GM18909 (cell line): ENCODE measurements around the gene KIAA2012.

Source experiments
- ATAC-seq: cut with Tn5 transposase; IDR thresholded peaks from one replicate; pipeline ENCODE4 v1.9.1; 2021; ENCODE audit warnings: mild to moderate bottlenecking; ENCODE audit not compliant: unreplicated experiment, poor library complexity

KIAA2012 gene

DNA sequence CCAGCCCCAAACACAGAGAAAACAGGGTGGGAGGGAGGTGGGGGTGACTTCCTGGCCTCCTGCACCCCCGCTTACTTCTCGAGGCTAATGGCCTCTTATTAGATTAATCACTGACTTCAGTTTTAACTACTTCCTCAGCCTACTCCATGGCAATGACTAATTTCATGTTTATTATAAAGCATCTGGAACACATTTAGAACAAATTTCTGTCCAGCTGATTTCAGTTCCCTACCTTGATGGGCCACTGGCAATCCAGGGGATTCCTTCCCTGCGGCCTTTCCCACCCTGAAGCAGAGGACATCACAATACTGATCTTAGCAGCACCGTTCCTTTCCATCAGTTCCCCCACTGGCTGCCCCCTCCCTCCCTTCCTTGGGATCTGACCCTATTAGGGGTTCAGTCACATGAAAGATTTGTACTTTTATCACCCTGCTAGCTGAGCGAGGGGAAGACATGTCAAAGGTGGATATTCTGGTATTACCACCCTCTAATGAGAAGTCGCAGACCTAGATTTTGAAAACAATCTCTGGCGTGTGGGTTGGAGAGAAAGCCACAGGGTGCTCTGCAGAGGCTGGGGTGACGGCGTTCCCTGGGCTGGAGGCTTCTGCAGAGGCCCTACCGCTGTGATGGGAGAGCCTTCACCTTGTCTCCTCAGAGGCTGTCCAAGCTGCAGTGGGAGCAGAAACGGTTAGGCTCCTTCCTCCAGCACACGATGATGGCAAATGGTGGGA is 67.6 kb downstream of the KIAA2012 start:
- ATAC-seq: no peak

- no peak for ATAC-seq
Observed at GRCh38 chr2:202141329-202141947, 68.4 kb downstream of the KIAA2012 start.

DNA sequence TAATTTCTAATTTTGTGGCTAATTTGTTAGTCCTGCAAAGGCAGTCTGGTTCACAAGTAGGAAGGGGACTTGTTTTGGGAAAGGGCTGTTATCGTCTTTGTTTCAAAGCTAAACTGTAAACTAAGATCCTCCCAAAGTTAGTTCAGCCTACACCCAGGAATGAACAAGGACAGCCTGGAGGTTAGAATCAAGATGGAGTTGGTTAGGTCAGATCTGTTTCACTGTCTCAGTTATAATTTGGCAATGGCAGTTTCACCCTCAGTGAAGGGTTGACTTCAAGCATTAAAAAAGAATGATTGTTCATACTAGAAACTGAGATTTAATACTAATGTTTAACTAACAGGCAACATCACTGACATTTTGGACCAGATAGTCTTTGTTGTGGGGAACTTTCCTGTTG is 69.5 kb downstream of the KIAA2012 start:
- ATAC-seq: no peak

DNA sequence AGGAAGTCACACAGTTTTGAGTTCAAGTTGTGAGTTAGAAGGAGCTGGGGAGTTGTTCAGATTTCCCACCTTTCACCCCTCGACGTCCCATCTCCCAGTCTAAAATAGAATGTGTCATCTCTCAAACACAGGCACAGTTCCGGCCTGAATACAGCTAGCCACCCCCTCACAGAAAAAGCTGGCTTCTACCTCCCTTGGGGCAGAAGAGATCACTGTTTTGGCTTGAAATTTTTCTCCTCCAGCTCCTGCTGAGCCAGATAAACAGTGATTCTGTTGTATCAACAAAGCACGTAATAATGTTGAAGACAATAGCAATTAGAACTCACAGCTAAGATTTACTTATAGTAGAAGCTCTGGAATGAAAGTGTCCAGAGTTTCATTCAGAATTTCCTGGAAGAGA is 74.7 kb downstream of the KIAA2012 start:
- ATAC-seq: no peak

DNA sequence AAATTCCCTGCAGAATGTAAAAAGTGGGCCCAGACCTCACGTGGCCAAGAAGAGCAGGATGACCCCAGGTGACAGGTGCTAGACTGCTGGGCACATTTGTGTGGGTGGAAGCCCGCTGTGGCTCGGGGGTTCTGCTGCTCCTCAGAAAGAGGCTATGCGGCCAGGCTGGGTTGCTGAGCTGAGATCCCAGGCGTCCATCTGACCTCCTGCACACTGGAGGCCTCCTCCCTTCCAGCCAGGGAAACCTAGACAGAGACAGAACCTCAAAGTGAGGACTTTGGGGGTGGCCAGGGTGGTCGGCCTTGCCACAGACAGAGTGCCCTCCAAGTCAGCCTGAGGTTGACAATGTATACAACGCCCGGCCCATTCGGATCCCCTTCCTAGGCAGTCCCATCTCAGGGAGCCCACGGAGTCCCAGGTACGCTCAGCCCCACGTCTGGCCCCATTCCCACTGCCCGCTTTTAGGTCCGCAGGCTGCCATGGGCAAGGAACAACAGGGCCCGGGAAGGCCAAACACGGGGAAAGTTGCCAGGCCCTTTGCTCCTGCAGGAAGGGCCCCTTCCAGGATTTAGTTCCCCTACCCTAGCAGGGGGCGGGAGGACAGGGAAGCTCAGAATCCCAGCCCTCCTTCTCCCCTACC is 75.6 kb downstream of the KIAA2012 start:
- ATAC-seq: no peak

DNA sequence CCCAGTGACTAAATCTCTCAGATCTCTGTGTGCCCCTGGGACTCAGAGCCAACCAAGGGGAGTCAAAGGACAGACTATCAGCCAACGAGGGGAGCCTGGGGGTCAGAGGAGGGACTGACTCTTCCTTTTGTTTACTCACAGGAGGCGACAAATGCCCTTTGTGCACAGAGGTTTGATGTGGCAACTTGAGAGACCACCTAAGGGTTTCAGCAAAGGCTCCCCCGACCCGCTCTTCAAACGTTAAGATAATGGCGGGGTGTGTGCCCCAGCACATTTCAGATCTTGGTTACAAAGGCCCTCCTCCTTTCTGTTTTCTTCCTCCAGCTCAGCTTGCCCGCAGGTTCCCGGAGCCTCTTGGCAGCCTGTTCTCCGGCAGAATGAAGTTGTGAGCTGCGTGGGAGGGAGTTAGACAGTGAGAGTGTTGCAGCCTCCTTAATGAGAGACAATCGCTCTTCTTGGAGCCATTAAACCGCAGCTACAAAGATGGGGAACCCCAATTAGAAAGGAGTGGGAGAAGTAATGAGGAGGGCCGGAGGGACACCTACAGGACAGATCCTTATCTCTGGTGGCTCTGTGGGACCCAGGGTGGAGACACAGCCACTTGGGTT is 76.2 kb downstream of the KIAA2012 start:
- no peak for ATAC-seq

DNA sequence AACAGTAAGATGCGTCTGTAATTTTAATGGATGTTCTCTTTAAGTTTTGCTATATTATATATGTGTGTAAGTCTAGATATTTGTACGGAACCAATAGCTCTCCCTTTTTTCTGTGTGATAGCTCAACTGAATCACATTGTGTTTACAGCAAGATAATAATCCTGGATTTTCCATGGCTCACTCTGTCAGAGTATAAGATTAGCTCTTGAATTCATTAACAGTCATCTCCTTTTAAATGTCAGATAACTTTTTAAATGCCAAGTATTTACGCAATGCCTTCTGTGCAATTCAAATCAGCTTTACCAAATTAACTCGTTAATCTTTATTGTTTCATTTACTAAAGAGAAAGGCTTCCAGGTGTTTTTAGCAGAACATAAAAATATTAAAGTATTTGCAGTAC is 76.9 kb downstream of the KIAA2012 start:
- no peak for ATAC-seq

DNA sequence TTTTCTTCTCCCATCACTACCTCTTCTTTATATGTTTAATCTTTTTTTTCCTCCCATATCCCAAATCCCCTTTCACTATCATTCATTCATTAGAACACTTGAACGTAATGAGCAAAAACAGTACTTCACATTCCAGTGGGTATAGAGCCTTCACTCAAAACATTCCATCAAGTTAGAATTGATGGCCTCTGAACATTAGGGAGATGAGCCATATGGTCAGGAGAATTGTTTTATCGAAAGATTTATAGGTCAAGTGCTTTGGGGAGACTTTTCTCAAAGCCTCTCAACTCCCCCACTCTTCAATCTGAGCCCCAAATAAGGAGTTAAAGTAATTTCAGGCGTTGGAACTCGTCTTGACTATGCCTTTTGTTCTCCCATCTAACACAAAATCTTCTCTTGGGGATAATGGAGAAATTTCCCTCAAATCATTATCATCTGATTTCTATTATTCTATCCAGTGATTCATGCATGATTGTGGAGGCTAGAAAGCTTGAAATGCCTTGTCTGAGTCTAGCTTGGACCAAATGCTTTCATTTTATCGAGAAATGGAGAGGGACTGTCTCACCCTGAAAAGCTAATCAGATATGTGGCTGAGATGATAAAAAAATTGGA is 79.2 kb downstream of the KIAA2012 start:
- no peak for ATAC-seq

DNA sequence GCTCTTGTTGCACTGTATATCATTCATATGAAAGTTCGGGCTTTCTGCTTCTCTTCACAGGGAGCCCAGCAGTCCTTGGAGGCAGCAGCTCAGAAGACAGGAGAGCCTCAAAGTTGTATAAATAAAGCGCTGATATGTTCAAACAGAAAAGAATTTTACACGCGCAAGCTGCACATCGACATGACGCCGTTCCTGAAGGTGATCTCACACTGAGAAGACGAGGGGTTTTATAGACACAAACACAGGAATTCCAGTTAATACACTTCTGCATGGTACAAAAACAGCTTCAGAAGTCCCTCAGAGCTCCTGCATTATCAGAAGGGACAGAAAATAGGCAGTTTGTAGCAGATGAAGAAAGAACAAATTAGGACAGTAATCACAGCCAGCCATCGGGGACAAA is 81.6 kb downstream of the KIAA2012 start:
- no peak for ATAC-seq

DNA sequence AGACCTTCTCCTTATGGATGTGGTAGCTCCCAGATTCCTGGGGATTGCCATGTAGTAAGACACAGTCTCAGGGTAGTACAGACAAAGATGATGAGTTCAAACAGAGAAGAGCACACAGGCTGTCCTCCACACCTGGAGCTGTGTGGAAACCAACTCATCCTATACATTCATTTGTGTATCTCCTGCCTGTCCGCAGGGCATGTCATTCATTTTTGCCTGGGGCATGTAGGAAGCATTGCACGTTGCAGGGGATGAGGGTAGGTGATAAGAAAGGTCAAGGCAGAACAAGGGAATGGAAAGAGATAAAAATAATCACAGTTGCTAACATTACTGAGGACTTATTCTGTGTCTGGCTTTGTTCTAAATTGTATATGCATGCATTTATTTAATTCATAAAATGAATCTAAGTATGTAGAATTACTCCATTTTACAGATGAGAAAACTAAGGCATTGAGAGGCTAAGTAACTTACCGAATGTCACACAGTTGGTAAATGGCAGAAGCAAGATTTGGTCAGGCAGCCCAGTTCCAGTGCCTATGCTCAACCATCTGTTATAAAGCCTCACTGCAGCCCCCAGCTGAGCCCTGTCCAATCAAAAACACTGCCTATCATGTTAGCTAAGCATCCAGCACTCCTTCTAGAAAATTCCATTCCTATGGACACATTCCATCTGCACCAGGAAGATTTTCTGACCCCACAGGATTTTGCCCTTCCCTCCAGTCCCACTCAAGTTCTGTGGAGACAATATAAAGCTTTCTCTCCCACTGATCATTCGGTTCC is 84.3 kb downstream of the KIAA2012 start:
- no peak for ATAC-seq

DNA sequence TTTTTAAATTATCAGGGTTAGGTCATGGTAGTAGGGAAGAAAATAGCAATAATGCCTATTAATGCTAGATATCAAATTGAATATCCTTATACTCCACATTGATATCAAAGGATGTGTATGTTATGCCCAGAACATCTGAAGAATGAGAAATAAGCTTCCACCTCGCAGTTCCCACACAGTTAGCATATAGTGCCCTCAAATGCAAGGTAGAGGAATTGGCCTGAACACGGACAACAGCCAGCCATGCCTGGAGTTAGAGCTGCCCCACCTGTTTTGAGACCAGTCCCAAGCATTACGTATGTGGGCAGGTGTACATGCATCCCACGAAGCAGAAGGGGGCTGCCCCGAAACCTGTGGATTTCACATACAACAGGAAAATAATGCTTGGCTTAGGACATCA is 85.7 kb downstream of the KIAA2012 start:
- ATAC-seq: no peak

- no peak for ATAC-seq
Observed at GRCh38 chr2:202161151-202161835, 88.2 kb downstream of the KIAA2012 start.

- no peak for ATAC-seq
Observed at GRCh38 chr2:202164411-202164810, 91.4 kb downstream of the KIAA2012 start.

GRCh38 chr2:202165208-202165607 is 92.2 kb downstream of the KIAA2012 start:
- no peak for ATAC-seq

DNA sequence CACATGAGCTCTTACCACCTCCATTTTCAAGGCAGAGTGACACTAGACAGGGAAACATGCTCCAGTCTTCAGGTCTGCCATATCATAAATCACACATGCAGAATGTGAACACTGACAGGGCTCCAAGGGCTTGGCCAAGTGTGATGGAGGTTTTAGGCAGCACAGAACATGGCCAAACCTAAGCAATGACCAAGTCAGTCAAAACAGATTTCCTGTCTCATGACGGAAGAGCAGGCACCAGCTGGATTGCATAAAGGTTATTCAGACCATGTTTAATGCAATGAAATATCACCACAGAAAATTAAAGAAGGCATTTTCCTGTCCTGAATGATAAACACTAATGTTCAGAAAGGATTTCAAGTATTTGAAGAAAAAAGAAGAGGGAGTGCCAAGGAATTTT is 92.9 kb downstream of the KIAA2012 start:
- no peak for ATAC-seq

GRCh38 chr2:202169131-202169530 is 96.1 kb downstream of the KIAA2012 start:
- ATAC-seq: no peak

DNA sequence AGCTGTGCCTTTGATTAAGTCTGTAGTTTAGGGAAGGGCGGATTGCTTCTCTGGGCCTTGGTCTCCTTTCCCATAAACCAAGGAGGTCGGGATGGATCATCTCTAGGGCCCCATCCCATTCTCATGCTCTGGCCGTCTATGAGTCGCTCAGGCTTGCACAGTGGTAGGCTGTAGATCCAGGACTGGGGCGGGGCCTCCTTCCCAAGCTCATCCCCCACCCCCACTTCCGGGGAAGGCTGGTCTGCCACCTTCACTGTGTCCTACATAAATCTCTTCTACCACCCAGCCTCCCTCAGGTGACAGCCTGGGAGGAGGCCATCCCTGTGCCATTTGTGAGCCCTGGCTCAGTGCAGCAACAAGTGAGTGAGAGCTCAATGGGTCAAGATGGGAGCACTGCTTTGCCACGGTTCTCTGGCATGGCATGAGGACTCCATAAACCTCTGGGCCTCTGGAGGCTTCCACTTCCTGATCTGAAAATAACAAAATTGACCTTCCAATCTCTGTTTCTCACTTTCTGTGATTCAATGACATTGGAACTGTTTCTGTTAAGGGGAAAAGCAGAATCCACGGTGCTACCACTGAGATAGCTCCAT is 96.9 kb downstream of the KIAA2012 start:
- ATAC-seq: no peak

- no peak for ATAC-seq
Observed at GRCh38 chr2:202171241-202171825, 98.3 kb downstream of the KIAA2012 start.
